HG02852 (cell line): Measurements from ENCODE around the gene CADM3.

Experiments
- ATAC-seq: cut with Tn5 transposase; IDR thresholded peaks from one replicate; pipeline ENCODE4 v1.9.1; 2021; ENCODE audit warnings: mild to moderate bottlenecking, moderate library complexity; ENCODE audit not compliant: unreplicated experiment

The CADM3 gene

DNA sequence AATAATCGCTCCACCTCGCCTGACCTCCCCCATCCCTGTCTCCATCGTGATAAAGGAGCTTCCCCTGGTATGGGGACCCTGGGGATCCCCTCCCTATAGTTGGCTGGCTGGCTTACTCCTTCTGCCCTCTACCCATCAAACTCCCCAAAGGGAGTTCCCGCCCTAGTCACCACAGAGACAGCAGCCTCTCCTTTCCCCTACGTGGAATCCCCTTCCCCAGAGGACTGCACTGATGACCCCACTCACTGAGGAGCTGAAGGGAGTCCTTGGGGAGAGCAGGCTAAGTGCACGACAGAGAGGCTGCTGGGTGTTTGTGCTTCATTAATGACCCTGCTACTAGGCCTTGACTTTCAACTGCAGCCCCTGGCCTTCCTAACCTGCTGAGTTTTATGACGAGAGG lies 1.9 kb downstream of the CADM3 start:
- no peak for ATAC-seq

DNA sequence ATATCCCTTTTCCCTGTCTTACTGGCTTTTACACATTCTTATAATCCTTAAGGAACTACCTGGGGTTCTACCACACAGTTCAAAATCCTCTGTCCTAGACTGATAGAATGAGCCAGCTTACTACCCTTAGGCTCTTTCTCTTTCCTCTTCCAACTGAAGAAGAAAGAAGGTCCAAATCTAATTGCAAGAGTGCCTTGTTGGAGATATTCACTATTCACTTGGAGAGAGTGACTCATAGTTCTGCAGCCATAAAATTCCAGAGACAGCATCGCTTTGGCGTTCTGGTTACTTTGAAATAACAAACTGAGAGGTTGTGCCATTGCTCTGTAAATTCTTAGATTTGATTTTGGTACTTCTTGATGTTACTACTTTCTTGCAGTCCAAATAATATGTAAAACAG lies 4.2 kb downstream of the CADM3 start:
- no peak for ATAC-seq

DNA sequence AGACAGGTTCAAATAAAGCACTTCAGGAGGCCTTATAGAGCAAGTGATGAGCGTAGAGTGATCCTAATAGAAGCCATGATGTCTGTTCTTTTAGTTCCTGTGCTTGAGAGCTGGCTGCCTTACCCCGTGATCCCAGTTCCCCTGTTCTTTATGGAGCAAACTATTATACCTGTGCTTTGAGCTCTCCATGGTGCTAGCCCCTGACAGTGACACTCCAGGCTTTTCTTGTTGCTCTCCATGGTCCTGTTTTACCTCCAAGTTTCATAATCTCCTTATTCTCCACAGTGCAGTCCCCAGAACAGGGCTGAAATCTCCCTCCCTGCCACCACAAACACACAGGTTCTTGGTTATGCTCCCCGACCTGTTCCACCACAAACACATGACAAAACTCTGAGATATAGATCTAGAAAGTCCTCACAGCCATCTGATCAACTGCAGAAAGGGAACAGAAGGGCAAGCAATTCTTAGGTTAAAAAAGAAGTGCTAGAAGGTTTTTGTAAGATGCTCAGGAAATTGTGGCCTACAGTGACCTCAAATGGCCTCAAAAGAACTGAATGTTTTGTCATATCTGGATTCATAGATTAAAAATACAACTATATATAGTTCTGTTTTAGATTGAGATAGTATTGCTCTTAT lies 6.0 kb downstream of the CADM3 start:
- ATAC-seq, result peak; percentile 48

DNA sequence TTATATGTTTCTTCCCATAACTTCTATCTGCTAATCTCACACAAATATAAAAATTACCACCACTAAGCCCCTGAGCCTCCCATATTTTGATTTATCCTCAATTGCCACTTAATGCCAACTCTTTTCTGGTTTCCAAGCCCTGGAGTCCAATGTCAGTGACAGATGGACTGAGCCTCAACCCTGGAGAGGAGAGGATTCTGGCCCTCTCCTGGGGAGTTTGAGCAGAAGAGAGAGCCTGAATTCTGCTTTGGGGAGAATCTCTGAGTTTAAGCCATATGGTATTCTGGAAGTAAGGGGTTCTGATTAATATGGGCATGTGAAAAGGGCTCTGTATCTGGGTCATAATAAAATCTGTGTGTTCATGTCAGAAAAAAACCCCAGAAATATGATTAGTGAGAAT lies 8.5 kb downstream of the CADM3 start:
- ATAC-seq, result no peak

DNA sequence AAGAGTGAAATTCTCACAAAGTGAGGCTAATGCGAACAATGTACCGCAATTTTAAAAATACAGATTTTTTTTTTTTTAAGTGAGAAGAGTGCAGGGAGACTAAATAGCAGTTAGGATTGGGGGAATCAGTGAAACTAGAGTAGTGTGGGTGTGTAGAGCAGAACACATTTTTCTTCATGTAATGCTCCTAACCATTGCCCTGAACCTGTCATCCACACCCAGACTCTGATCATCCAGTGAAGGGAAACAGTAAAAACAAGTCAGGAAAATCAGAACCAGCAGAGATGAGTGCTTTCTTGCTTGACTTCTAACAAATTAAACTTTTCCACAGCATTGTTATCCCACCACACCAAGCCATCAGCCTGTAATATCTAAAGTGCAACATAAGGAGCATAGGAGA lies 9.1 kb downstream of the CADM3 start:
- ATAC-seq, result no peak

DNA sequence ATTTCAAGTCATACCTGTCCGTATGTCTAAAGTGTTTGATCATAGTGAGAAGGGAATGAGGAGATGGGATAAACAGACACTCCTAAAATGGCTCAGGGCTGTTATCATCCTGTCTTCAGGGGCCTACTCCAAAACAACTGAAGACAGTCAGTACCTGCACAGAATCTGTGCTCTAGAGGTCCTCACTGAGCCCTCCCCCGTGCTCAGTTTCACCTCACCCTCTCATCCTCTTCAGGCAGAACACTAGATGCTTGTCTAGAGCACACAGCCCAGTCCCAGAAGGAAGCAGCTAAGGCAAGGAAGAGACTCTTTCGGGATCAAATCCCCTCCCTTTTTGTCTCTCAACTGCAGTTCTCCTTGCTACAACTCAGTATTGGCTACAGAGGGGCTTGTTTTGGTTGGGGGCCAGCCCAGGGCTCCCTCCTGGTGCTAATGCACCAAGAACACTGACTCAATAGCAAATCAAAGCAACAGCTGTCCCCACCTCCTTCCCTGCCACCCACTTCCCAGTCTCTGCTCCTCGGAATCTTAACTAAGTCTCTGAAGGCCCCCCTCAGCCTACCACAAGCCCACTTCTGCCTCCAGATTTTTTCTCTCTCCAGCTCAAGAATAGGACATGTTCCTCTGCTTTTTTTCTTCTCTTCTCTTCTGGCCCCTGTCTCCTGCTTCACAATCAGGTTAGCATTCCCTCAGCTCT lies 10.1 kb downstream of the CADM3 start:
- no peak for ATAC-seq

DNA sequence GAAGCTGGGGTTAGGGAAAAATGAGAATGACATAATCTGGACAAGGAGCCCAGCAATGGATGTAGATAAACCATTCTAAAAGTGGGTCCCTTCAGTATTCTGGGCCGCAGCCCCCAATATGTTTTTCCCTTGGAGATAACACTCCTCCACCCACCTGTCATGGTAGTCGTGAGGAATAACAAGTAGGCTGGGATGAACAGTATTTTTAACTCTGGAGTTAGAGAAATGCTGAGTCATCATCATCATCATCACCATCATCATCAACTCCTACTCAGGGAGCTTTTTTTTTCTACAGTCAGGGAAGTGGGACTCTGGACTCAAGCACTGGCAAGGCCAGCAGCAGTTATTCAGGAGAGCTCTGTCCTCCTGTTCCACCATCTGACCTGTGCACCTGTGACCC lies 12.8 kb downstream of the CADM3 start:
- ATAC-seq, result no peak

DNA sequence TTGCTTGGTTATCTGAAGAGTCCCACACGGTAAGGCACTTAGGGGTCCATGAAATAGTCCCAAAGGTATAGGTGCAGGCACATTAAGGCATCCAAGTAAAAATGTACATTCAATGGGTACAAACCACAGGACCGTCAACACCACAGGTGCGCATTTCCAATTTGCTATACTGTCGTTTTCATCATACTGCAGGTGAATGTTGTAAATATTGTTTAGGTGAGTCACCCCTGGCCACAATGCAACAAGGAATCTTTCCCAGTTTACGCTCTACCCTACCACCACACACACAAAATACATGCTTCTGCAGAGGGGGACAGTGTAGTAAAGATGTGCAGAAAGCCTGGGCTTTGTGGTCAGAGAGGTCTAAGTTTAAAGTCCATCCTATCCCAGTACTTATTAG lies 13.7 kb downstream of the CADM3 start:
- ATAC-seq, result no peak

DNA sequence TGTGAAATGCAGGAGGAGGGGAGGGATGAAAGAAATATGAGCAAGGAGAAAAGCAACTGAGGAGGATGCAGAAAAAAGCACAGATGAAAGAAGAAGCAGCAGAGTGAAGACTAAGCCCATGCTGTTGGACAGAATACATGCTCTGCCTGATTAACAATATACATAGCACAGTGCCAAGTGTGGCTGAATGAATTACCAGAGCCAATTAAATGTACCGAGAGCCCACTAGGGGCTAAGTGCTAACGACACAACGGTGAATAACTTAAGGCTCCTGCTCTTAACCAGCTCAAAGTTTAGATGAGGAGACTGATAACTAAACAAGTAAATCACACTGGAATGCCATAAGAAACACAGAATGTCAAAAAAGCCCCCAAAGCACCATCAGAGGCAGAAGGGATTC lies 15.6 kb downstream of the CADM3 start:
- no peak for ATAC-seq

DNA sequence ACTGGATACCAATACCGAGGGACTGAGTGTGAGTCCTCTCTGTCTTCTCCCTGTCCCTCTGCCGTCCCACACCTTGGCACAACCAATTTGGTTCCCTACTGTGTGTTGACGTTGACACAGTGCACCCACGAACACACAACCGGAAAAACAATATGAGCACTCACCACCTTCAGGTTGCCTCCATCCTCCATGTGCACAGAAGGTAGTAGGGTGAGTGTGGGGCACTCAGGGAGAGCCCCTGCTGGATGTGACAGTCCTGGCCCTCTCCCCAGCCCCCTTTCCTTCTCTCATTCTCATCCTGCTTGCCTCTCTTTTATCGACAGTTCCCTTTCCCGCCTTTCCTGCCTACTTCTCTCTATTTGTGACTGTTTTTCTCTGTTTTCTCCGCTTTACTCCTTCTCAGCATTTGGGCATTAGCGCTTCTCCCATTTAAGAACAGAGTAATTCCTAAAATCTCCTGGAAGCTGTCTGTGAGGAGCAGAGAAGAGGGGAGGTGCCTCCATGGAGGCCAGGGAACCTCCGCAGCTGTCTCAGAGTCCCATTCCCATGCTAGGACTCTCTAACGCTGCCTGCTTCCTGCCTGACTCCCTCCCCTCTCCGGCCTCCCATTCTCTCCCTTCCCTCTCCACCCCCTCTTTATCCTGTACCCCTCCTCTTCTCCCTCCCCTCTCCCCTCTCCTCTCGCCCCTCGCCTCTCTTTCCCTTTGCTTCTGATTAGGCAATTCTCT lies 16.4 kb downstream of the CADM3 start:
- no peak for ATAC-seq

DNA sequence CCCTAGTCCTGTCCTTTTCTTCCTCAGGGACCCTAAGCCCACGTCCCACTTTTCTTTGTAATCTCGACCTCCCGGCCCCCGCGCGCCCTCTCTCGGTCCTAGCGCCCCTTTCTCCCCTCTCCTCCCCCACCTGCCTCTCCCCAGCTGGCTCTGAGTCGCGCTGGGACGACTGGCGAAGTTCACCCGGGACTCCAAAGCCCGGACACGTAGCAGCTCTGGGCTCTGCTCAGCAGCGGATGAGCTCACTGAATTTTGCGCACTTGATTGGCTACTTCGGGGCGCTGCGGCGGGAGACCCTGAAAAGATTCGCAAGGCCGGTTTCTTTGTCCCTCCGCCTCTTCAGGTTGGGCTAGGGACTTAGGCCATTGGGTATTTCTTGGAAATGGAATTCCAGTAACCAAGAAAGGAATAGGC lies 17.0 kb downstream of the CADM3 start:
- peak; percentile 96 for ATAC-seq

DNA sequence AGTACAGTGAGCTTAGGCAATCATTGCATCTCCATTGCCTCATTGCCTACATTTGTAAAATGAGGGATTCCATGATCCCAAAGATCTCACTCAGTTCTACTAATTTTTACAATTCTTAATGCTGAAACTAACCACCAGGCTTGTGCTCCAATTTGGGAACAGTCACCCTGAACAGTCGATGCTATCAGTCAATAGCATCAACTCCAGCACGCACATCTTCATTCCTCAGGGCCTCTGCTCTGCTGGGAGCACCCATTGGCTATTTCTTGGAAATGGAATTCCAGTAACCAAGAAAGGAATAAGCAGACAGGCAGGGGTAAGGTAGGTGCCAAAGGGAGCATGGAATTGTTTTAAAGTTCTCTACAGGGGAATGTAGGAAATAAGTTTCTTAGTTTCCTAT lies 19.0 kb downstream of the CADM3 start:
- no peak for ATAC-seq

DNA sequence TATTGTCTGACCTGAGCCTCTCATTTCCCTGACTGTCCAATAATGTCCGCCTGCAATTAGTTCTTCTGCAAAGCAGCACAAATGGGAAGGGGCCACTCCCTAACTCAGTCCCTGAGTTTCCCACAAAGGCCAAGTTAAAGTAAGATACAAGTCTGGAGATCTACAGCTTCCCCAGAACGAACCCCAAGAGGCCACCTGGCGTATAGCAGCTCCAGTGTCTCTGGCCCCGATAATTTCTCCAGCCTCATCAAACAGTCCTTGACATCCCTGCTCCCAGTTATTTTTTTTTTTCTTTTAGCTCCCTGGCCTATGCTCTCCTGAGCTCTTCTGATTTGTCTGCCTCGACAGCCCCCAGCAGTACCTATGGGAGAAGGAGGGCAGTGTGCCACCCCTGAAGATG lies 25.1 kb downstream of the CADM3 start:
- no peak for ATAC-seq

DNA sequence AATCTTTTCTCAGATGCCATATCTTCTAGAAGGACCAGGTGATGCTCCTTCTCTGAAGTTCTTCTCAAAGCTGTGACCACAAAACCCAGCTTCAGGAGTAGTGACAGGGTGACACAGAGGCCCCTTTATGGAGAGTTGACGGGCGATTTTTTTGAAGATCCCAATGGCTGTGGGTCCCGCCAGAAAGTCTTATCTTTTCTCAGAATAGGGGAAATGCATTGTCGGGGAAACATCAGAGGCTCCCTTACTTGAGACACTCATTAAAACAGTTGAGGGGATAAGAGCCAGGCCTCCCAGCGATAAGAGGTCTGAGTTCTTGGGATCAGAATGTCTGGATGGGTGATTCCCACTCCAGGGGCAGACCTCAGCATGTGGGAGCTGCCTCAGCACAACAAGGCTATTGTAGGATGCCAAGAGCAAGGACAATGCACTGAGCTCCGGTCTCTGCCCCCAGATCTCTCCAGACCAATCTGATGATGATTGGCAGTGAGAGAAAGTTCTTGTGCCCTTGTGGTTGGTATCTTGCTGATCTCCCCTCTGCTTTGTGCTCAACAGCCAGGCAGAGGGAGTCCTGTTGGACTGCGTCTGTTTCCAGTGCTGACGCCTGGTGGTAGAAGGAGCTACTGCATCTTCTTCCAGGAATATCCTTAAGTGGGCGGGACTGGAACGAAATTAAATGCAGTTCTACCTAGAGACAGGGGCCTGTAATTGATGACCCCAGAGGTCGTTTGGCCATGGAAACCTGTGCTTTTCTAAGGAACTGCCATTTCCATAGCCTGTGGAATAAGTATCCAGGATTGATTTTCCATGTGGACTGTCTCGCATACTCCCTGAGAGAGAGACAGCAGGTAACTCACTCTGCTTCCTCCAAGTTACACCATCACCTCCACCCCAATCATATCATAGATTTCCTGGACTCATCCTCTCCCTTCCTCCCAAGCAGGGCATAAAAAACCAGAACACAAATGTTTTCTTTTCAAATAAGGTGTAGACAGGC lies 26.4 kb downstream of the CADM3 start:
- peak; percentile 81 for ATAC-seq

DNA sequence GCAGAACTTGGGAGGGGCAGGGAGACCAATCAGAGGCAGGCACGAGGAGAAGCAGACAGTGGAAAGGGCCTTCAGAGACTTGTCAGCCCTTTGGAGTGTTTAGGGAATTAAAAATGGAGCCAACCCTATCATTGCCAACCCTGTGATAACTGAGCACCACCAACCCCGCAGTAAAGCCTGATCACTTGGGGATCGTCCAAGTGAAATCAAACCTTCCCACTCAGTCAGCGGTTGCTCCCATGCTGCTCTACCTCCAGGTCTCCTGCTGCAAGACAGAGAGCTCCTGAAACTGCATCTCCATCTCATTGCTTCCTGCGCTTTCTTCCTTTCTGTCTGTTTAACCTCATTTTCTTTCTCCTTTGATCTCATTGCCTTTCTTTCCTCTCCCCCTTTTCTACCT lies 28.5 kb downstream of the CADM3 start:
- no peak for ATAC-seq

DNA sequence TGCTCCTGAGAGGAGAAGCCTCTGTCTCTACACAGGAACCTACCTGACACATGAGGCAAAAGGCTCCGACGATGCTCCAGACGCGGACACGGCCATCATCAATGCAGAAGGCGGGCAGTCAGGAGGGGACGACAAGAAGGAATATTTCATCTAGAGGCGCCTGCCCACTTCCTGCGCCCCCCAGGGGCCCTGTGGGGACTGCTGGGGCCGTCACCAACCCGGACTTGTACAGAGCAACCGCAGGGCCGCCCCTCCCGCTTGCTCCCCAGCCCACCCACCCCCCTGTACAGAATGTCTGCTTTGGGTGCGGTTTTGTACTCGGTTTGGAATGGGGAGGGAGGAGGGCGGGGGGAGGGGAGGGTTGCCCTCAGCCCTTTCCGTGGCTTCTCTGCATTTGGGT lies 29.4 kb downstream of the CADM3 start:
- ATAC-seq, result no peak

DNA sequence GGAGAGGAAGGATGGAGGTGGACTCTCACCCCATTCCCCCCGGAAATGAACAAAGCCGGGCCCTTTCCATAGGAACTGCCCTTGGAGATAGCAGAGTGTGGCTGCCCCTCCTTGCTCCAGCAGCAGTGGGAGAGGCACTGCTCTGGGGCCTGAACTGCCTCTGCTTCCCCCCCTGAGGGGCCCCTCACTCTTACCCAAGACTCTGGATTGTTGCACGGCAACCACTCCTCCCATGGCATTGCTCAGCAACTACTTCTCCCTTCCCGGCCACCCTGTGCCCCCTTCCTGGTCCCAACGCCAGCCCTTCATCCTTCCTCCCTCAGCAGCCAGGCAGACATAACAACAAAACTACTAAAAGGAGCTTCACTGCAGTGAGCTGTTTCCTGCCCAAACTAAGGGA lies 30.2 kb downstream of the CADM3 start:
- ATAC-seq, result no peak

DNA sequence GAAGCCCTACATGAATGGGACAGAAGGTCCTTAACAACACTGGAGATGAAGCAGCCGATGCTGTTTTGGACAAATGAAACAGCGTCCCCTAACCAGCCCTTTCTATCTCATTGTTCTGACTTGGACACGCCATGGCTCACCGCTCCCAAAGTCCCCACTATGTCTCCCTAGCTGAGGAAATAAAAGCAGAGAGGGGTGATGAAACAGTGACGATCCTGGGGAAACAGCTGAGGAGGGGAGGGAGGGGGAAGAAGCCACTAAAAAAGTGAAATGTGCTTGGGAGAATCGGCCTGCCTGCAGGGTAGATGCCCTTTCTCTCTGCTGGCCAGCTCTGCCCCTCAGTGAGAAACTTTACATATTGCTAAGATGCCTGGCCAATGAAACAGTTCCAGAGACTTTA lies 32.2 kb downstream of the CADM3 start:
- no peak for ATAC-seq

DNA sequence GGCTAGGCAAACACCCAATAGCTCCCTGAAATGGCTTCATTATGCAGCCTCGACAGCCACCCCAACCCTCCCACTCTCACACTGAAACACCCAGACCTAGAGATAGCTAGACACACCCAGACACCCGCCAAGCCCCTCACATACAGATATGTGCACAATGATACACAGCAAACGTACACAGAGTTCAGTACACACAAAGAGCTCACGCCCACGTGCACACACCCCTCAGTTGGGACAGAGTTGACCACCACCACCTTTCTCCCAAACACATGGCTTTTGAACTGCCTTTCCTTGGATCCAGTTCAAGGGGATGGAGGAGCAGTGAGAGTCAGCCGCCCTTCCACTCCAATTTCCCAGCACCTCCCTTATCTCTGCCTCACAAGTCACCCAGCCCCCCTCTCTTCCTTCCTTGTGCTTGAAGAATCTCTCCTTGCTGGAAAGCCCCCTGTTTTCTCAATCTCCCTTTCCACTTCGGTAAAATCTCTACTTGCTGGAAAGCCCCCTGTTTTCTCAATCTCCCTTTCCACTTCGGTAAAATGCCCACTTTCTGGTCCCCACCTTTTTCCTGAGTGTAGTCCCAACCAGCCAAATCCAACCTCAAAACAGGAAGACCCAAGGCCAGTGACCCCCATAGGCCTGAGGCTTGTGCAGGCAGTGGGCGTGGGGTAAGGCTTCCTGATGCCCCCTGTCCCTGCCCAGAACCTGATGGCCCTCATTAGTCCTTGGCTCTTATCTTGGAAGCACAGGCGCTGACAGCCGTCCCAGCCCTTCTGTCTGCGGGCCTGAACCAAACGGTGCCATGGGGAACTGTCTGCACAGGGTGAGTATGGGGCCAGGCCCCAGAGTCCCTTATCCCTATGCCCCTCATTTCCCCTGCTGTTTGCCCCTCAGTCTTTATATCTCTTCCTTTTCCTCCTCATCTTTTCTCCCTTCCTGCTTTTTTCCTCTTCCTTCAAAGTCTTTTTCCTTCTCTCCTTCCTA lies 33.0 kb downstream of the CADM3 start, which contains the start of gene ACKR1:
Gene ACKR1, plus strand, starts transcription at position 715 of the 981 bp plus-strand sequence. Its CDS starts 85 bp downstream, at position 800.
- no peak for ATAC-seq

DNA sequence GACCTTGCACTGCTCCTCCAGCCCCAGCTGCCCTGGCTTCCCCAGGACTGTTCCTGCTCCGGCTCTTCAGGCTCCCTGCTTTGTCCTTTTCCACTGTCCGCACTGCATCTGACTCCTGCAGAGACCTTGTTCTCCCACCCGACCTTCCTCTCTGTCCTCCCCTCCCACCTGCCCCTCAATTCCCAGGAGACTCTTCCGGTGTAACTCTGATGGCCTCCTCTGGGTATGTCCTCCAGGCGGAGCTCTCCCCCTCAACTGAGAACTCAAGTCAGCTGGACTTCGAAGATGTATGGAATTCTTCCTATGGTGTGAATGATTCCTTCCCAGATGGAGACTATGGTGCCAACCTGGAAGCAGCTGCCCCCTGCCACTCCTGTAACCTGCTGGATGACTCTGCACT lies 33.8 kb downstream of the CADM3 start:
- ATAC-seq, result no peak
